Epithelial cell of esophagus (primary cell): Measurements from ENCODE around the gene MCU.
A peak's percentile ranks its signal among the peaks of the same experiment; 100 is the strongest.

ENCODE experiments used
- DNase-seq: peaks from one replicate; pipeline ENCODE4 v3.0.0; 2010; ENCODE audit warnings: low read depth
- H3K4me3 ChIP-seq: 2 replicates; pipeline ENCODE4 v1.5.1; 2011; ENCODE audit warnings: mild to moderate bottlenecking, low read length, control low read depth
- TF ChIP-seq, protein P1 (sequence below): IDR thresholded peaks from 2 replicates; pipeline ENCODE4 v1.5.1; 2011; ENCODE audit warnings: low read depth, mild to moderate bottlenecking, low read length, control low read depth, inconsistent platforms; ENCODE audit not compliant: insufficient read depth; ENCODE audit errors: missing control alignments

MCU gene

DNA sequence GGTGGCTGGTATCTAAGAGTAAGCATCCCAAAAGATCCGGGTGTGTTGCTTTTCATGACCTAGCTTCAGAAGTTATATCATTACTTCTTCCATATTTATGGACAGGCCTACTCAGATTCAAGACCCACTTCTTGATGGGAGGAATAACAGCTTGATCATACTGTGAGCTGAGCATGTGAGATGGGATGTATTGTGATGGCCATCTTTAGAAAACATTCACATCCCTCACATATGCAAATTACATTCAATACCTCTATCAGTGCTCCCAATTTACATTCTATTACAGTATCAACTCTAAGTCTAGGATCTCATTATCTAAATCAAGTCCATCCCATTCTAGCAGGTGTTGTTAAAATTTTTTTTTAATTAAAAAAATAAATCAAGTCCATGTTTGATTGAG is 101.8 kb downstream of the MCU start:
- DNase-seq, result no peak
- H3K4me3 ChIP-seq, result no peak overlapping the region

DNA sequence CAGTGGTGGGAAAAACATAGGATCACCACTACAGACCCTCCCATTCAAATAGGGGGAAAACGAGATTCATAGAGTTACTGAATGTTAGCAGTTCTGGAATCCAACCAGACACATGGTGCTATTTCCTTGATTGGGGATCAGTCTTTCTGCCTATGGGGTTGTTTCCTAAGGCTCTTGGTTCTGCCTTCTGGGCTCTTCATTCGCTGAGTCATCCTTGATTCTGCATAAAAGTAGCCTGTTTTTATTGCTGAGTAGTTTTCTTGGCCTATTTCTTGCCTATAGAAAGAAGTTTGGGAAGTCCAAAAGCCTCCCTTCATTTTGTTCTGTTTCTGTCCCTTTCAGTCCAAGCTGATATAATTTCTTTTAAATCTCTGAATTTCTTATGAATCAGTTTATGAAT is 102.3 kb downstream of the MCU start:
- TF ChIP-seq, protein P1, sequence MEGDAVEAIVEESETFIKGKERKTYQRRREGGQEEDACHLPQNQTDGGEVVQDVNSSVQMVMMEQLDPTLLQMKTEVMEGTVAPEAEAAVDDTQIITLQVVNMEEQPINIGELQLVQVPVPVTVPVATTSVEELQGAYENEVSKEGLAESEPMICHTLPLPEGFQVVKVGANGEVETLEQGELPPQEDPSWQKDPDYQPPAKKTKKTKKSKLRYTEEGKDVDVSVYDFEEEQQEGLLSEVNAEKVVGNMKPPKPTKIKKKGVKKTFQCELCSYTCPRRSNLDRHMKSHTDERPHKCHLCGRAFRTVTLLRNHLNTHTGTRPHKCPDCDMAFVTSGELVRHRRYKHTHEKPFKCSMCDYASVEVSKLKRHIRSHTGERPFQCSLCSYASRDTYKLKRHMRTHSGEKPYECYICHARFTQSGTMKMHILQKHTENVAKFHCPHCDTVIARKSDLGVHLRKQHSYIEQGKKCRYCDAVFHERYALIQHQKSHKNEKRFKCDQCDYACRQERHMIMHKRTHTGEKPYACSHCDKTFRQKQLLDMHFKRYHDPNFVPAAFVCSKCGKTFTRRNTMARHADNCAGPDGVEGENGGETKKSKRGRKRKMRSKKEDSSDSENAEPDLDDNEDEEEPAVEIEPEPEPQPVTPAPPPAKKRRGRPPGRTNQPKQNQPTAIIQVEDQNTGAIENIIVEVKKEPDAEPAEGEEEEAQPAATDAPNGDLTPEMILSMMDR, result no peak
- peak; percentile 35 for DNase-seq
- H3K4me3 ChIP-seq, result no peak overlapping the region

More for the DNA sequence above, 101.8 kb downstream of the MCU start:
- TF ChIP-seq, protein P1, result no peak

DNA sequence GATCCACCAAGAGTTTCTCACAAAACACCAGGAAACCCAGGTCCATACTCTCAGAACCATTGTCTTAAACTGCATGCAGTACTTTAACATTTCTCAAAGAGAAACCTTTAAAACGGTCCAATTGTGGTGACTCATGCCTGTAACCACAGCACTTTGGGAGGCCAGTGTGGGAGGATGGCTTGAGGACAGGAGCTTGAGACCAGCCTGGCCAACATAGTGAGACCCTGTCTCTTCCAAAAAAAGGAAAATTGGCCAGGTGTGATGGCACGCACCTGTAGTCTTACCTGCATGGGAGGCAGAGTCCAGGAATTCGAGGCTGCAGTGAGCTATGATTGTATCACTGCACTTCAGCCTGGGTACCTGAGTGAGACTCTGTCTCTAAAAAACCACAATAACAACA is 104.1 kb downstream of the MCU start:
- H3K4me3 ChIP-seq, result no peak overlapping the region
- DNase-seq, result peak; percentile 11
- TF ChIP-seq, protein P1, result no peak

GRCh38 chr10:72796538-72796937 is 104.6 kb downstream of the MCU start:
- no peak overlapping the region for H3K4me3 ChIP-seq
- no peak for DNase-seq
- TF ChIP-seq, protein P1, result no peak

GRCh38 chr10:72800000-72800740 is 108.2 kb downstream of the MCU start:
- no peak for DNase-seq
- TF ChIP-seq, protein P1, result no peak
- no peak overlapping the region for H3K4me3 ChIP-seq

DNA sequence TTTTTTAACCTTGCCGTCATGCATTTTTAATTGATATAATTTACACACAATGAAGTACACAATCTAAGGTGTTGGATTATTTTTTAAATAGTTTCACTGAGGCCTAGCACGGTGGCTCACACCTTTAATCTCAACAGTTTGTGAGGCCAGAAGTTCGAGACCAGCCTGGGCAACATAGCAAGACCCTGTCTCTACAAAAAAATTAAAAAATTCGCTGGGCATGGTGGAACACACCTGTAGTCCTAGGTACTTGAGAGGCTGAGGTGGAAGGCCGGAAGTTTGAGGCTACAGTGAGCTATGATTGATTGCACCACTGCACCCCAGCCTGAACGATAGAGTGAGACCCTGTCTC is 108.8 kb downstream of the MCU start:
- H3K4me3 ChIP-seq, result no peak overlapping the region
- DNase-seq, result no peak
- TF ChIP-seq, protein P1, result no peak

DNA sequence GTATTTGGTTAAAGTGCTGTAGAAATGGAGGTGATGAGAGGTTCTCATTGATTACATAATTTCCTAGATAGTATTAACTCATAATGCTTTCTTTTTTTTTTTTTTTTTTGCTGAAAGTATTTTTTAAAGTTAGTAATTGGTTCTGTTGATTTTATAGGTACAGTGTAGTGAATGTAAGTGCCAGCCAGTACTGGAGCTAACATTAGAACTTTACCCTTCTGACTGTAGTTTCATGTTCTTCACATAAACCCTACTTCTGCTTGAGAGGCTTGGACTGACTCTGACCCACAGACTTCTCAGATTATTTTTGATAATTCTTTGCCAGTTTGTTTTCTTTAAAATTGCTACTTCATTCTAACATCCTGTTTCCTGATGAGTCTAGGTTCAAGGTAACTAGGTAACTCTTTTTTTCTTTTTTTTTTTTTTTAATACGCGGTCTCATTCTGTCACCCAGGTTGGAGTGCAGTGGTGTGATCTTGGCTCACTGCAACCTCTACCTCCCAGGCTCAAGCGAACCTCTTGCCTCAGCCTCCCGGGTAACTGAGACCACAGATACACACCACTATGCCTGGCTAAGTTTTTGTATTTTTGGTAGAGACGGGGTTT is 109.4 kb downstream of the MCU start:
- TF ChIP-seq, protein P1, result no peak
- DNase-seq, result no peak
- H3K4me3 ChIP-seq, result no peak overlapping the region
